Esophagus muscularis mucosa (tissue), 4 donors: ENCODE data around the gene RBM20. TPM values are rescaled to one million over a fixed set of nuclear protein-coding genes. Genes with fewer than 3 reads are reported as not detected.

ENCODE experiments used
- DNase-seq: peaks from one replicate; pipeline ENCODE4 v3.0.0-alpha.2; 2017; ENCODE audit errors: extremely low spot score
- H3K27ac ChIP-seq, 4 donors: fragments of 200-600 bp; sonication (generic); replicated peaks in 1 of 4; 1 replicate in 3 of 4; 2 replicates in 1 of 4; pipeline ENCODE4 v1.5.1; 2016 to 2019; ENCODE audit warnings: mild to moderate bottlenecking in 1 of 4
- H3K27me3 ChIP-seq, 4 donors: fragments of 200-600 bp; sonication (generic); one replicate each; pipeline versions ENCODE4 v1.5.1 to v1.6.0; 2016 to 2019
- H3K36me3 ChIP-seq, 4 donors: fragments of 200-600 bp; sonication (generic); one replicate each; pipeline ENCODE4 v1.5.1; 2016 to 2019
- H3K4me1 ChIP-seq, 4 donors: fragments of 200-600 bp; sonication (generic); one replicate each; pipeline ENCODE4 v1.5.1; 2016 to 2019
- H3K4me3 ChIP-seq, 4 donors: fragments of 200-600 bp; sonication (generic); 1 replicate in 2 of 4; 2 replicates in 2 of 4; pipeline ENCODE4 v1.5.1; 2016 to 2019; ENCODE audit warnings: mild to moderate bottlenecking in 4 of 4, moderate library complexity in 1 of 4
- H3K9me3 ChIP-seq, 4 donors: fragments of 200-600 bp; sonication (generic); 1 replicate in 3 of 4; 2 replicates in 1 of 4; pipeline ENCODE4 v1.5.1; 2016 to 2019
- CTCF ChIP-seq, 3 experiments: fragments of 200-600 bp in 2 of 3; fragments of 450-650 bp in 1 of 3; sonication (generic) in 2 of 3; IDR thresholded peaks; one replicate each; pipeline ENCODE4 v1.5.1; 2017 to 2019; ENCODE audit warnings: antibody characterized with exemption in 3 of 3, mild to moderate bottlenecking in 2 of 3, moderate library complexity in 1 of 3
- EP300 ChIP-seq: sonication (generic); formaldehyde crosslinking; IDR thresholded peaks from one replicate; pipeline ENCODE4 v1.6.1; 2017; ENCODE audit warnings: antibody characterized with exemption
- POLR2A ChIP-seq: fragments of 450-650 bp; IDR thresholded peaks from one replicate; pipeline ENCODE4 v1.6.1; 2017; ENCODE audit warnings: antibody characterized with exemption, moderate library complexity, mild to moderate bottlenecking, low read depth
- POLR2AphosphoS5 ChIP-seq, 2 donors: sonication (generic); formaldehyde crosslinking; IDR thresholded peaks; one replicate each; pipeline ENCODE4 v1.6.1; 2017; ENCODE audit warnings: antibody characterized with exemption in 2 of 2
- WGBS: methylation state at CpG from one replicate; pipeline ENCODE4 v1.1.5; 2018; 5-methylcytosine and 5-hydroxymethylcytosine counted together
- intact Hi-C: fragments of 100-400 bp; cut with DNase I; formaldehyde crosslinking; loops from one replicate; pipeline ENCODE4 v1.15.1; 2023
- total RNA-seq, 4 donors: library from RNA; depleted of rRNA; stranded (reverse); fragments of >200 nt; gene quantifications; one replicate each; pipeline versions ENCODE4 v1.1.0 to v1.2.1, GENCODE V29; 2016

RBM20 gene
- total RNA-seq, 4 donors from 2014 or later: 5.3 to 7.7 (median 5.8) TPM

GRCh38 chr10:110810625-110811024 lies 166.5 kb downstream of the RBM20 start:
- H3K27me3 ChIP-seq: no peaks in the 10 kb centered on the region
- TF ChIP-seq POLR2A: no peak
- no peak for TF ChIP-seq CTCF (IDR thresholded peaks at IDR 0.05)
- TF ChIP-seq POLR2AphosphoS5 (IDR thresholded peaks at IDR 0.05): no peak
- TF ChIP-seq EP300: no peak
- WGBS: 84% methylated on average over 9 of the region's 9 CpGs
- H3K36me3 ChIP-seq: peaks cover 0 to 28% (median 2%) of the 10 kb centered on the region in 4 donors
- no peak for DNase-seq
- no peak overlapping the region for H3K4me3 ChIP-seq
- intact Hi-C loops: no loop called here
- H3K27ac ChIP-seq: no peak overlapping the region
- H3K9me3 ChIP-seq: no peaks in the 10 kb centered on the region
- H3K4me1 ChIP-seq: peaks cover 13 to 18% (median 14%) of the 10 kb centered on the region in 4 donors

- Histone ChIP-seq H3K4me1 (peaks cover 18 to 26% (median 23%) of the 10 kb centered on the region in 4 donors), H3K36me3 (peaks cover 0 to 29% (median 2%) of the 10 kb centered on the region in 4 donors), H3K27me3 (no peaks in the 10 kb centered on the region), H3K27ac (no peak overlapping the region), H3K4me3 (no peak overlapping the region), H3K9me3 (no peaks in the 10 kb centered on the region)
- intact Hi-C loops: no loop called here
- no peak for DNase-seq
- TF ChIP-seq POLR2A (no peak), EP300 (no peak), CTCF (IDR thresholded peaks at IDR 0.05) (no peak), POLR2AphosphoS5 (IDR thresholded peaks at IDR 0.05) (no peak)
- 87% methylated on average over 13 of the region's 23 CpGs for WGBS
Measured at GRCh38 chr10:110811791-110812581, 167.8 kb downstream of the RBM20 start.

GRCh38 chr10:110812583-110812982 lies 168.4 kb downstream of the RBM20 start:
- H3K27me3 ChIP-seq: no peaks in the 10 kb centered on the region
- H3K27ac ChIP-seq: no peak overlapping the region
- no peak overlapping the region for H3K4me3 ChIP-seq
- peaks cover 0 to 32% (median 2%) of the 10 kb centered on the region in 4 donors for H3K36me3 ChIP-seq
- 84% methylated on average over 11 of the region's 12 CpGs for WGBS
- TF ChIP-seq EP300: no peak
- DNase-seq: no peak
- peaks cover 22 to 31% (median 26%) of the 10 kb centered on the region in 4 donors for H3K4me1 ChIP-seq
- intact Hi-C loops: no loop called here
- no peaks in the 10 kb centered on the region for H3K9me3 ChIP-seq

GRCh38 chr10:110813743-110814472 lies 169.8 kb downstream of the RBM20 start:
- no peak for DNase-seq
- intact Hi-C loops: no loop called here
- Histone ChIP-seq H3K36me3 (peaks cover 0 to 32% (median 2%) of the 10 kb centered on the region in 4 donors), H3K9me3 (no peaks in the 10 kb centered on the region), H3K4me3 (no peak overlapping the region), H3K27me3 (no peaks in the 10 kb centered on the region), H3K4me1 (peaks cover 31 to 44% (median 39%) of the 10 kb centered on the region in 4 donors), H3K27ac (no peak overlapping the region)
- 85% methylated on average over 8 of the region's 8 CpGs for WGBS
- TF ChIP-seq POLR2A (no peak), EP300 (no peak), CTCF (IDR thresholded peaks at IDR 0.05) (no peak)

- Histone ChIP-seq H3K4me1 (peaks cover 46 to 59% (median 54%) of the 10 kb centered on the region in 4 donors), H3K36me3 (peaks cover 0 to 23% (median 2%) of the 10 kb centered on the region in 4 donors), H3K27me3 (no peaks in the 10 kb centered on the region), H3K27ac (peak overlapping the region in 1 of 4 donors; percentile 88), H3K4me3 (no peak overlapping the region), H3K9me3 (no peaks in the 10 kb centered on the region)
- WGBS: 58% methylated on average over 1 of the region's 1 CpG
- intact Hi-C loops: no loop called here
- no peak for DNase-seq
- TF ChIP-seq CTCF (IDR thresholded peaks at IDR 0.05): no peak
- TF ChIP-seq POLR2AphosphoS5 (IDR thresholded peaks at IDR 0.05): no peak
- TF ChIP-seq POLR2A: no peak
- TF ChIP-seq EP300: no peak
Measured at GRCh38 chr10:110815354-110816004, 171.3 kb downstream of the RBM20 start.
